NCI-H1694 treated with DMSO at 0.1 percent for 48 hours (cell line): ENCODE measurements around the gene EXOC1L.
"Not testable (repeated sequence)": the region's sequence is repeated elsewhere in the genome, so short reads cannot be mapped to it uniquely, and the experiment has no call there.

ENCODE experiments used
- DNase-seq: peaks from one replicate; lab custom pipeline; 2025; lab: John Stamatoyannopoulos, UW

EXOC1L gene

GRCh38 chr4:55838356-55838755 lies 18.8 kb downstream of the EXOC1L start:
- DNase-seq: no peak

GRCh38 chr4:55838952-55839351 lies 19.4 kb downstream of the EXOC1L start:
- no peak for DNase-seq

GRCh38 chr4:55840956-55841355 lies 21.4 kb downstream of the EXOC1L start:
- DNase-seq: no peak

GRCh38 chr4:55841373-55842239 lies 22.0 kb downstream of the EXOC1L start:
- not testable (repeated sequence) for DNase-seq

GRCh38 chr4:55842312-55842711 lies 22.7 kb downstream of the EXOC1L start:
- not testable (repeated sequence) for DNase-seq

- DNase-seq: no peak
Measured at GRCh38 chr4:55849724-55850123, 30.1 kb downstream of the EXOC1L start.

GRCh38 chr4:55851885-55852284 lies 32.3 kb downstream of the EXOC1L start:
- DNase-seq: no peak

GRCh38 chr4:55853484-55854046 lies 34.0 kb downstream of the EXOC1L start, which contains the start of gene EXOC1:
TSS of gene EXOC1 (plus strand) at chr4:55853648. CDS start at chr4:55858324, 4,676 bp downstream.
- peak; percentile 88 for DNase-seq

GRCh38 chr4:55854129-55854528 lies 34.5 kb downstream of the EXOC1L start:
- no peak for DNase-seq

GRCh38 chr4:55857586-55857985 lies 38.0 kb downstream of the EXOC1L start:
- no peak for DNase-seq

GRCh38 chr4:55859711-55860110 lies 40.1 kb downstream of the EXOC1L start:
- no peak for DNase-seq

GRCh38 chr4:55864577-55865223 lies 45.1 kb downstream of the EXOC1L start:
- no peak for DNase-seq

- no peak for DNase-seq
Measured at GRCh38 chr4:55865228-55865806, 45.7 kb downstream of the EXOC1L start.

- DNase-seq: no peak
Measured at GRCh38 chr4:55866290-55866907, 46.8 kb downstream of the EXOC1L start.

GRCh38 chr4:55866973-55867574 lies 47.5 kb downstream of the EXOC1L start:
- DNase-seq: peak; percentile 64

GRCh38 chr4:55868581-55869090 lies 49.0 kb downstream of the EXOC1L start:
- DNase-seq: no peak

- DNase-seq: no peak
Measured at GRCh38 chr4:55871299-55871800, 51.8 kb downstream of the EXOC1L start.

- no peak for DNase-seq
Measured at GRCh38 chr4:55874831-55875230, 55.2 kb downstream of the EXOC1L start.

- no peak for DNase-seq
Measured at GRCh38 chr4:55876387-55876786, 56.8 kb downstream of the EXOC1L start.

GRCh38 chr4:55879224-55879623 lies 59.6 kb downstream of the EXOC1L start:
- DNase-seq: no peak

GRCh38 chr4:55880652-55881280 lies 61.2 kb downstream of the EXOC1L start:
- no peak for DNase-seq
